Keratinocyte (primary cell): ENCODE measurements around the gene ARID1B. TPM values are rescaled to one million over a fixed set of nuclear protein-coding genes. Genes with fewer than 3 reads are reported as not detected.

ENCODE experiments used
- DNase-seq: peaks from one replicate; pipeline ENCODE4 v3.0.0-alpha.2; 2011; ENCODE audit warnings: low read depth, missing footprints, low spot score
- FAIRE-seq: peaks from 2 replicates; lab custom pipeline; 2011; peaks lifted over from hg19 to GRCh38; lab: Jason Lieb, UNC
- H2AFZ ChIP-seq: 2 replicates; pipeline ENCODE4 v1.6.0; 2012; ENCODE audit warnings: low read length, control low read depth, inconsistent platforms; ENCODE audit not compliant: control insufficient read depth
- H3K27ac ChIP-seq: 2 replicates; pipeline ENCODE4 v1.5.1; 2011; ENCODE audit warnings: low read length; ENCODE audit not compliant: control insufficient read depth, insufficient read depth
- H3K27me3 ChIP-seq: 3 replicates; pipeline ENCODE4 v1.6.0; 2011; ENCODE audit warnings: low read length; ENCODE audit not compliant: control insufficient read depth, insufficient read depth; ENCODE audit errors: extremely low read depth
- H3K36me3 ChIP-seq, 2 experiments: 2 replicates in 1 of 2; 3 replicates in 1 of 2; pipeline ENCODE4 v1.5.1; 2011; ENCODE audit warnings: low read length in 2 of 2, mild to moderate bottlenecking in 1 of 2; ENCODE audit not compliant: control insufficient read depth in 2 of 2, insufficient read depth in 2 of 2; ENCODE audit errors: extremely low read depth in 1 of 2
- H3K4me1 ChIP-seq: 3 replicates; pipeline ENCODE4 v1.5.1; 2011; ENCODE audit warnings: low read length; ENCODE audit not compliant: control insufficient read depth, insufficient read depth; ENCODE audit errors: extremely low read depth
- H3K4me2 ChIP-seq: 3 replicates; pipeline ENCODE4 v1.6.0; 2011; ENCODE audit warnings: low read depth, low read length; ENCODE audit not compliant: control insufficient read depth, insufficient read depth; ENCODE audit errors: extremely low read depth
- H3K4me3 ChIP-seq, 3 experiments: fragments of 200-600 bp in 1 of 3; sonication (generic) in 1 of 3; 2 replicates in 2 of 3; 3 replicates in 1 of 3; pipeline ENCODE4 v1.5.1; 2011 to 2016; ENCODE audit warnings: low read length in 3 of 3, mild to moderate bottlenecking in 3 of 3, control low read depth in 2 of 3, inconsistent platforms in 1 of 3, low read depth in 1 of 3, mixed read lengths in 1 of 3, mixed run types in 1 of 3, moderate library complexity in 1 of 3; ENCODE audit not compliant: control insufficient read depth in 2 of 3, insufficient read depth in 2 of 3; ENCODE audit errors: extremely low read depth in 1 of 3
- H3K79me2 ChIP-seq: 2 replicates; pipeline ENCODE4 v1.6.0; 2012; ENCODE audit warnings: low read length; ENCODE audit not compliant: control insufficient read depth, insufficient read depth
- H3K9ac ChIP-seq: 3 replicates; pipeline ENCODE4 v1.6.0; 2011; ENCODE audit warnings: low read length; ENCODE audit not compliant: control insufficient read depth, insufficient read depth; ENCODE audit errors: extremely low read depth
- H3K9me1 ChIP-seq: 3 replicates; pipeline ENCODE4 v1.6.0; 2011; ENCODE audit warnings: low read length; ENCODE audit not compliant: control insufficient read depth, insufficient read depth; ENCODE audit errors: extremely low read depth
- H3K9me3 ChIP-seq: 2 replicates; pipeline ENCODE4 v1.5.1; 2012; ENCODE audit warnings: low read depth, low read length; ENCODE audit not compliant: control insufficient read depth
- H4K20me1 ChIP-seq: 3 replicates; pipeline ENCODE4 v1.6.0; 2011; ENCODE audit warnings: low read length; ENCODE audit not compliant: control insufficient read depth, insufficient read depth; ENCODE audit errors: extremely low read depth
- EZH2 ChIP-seq: IDR thresholded peaks from one replicate; pipeline ENCODE4 v1.6.1; 2012; ENCODE audit warnings: inconsistent platforms, mild to moderate bottlenecking, low read length, moderate library complexity
- dilution Hi-C: fragments of 300-500 bp; cut with MboI; formaldehyde crosslinking; loops from one replicate; pipeline ENCODE4 v1.7.0; 2020; ENCODE audit warnings: low sequenced_read_pairs; ENCODE audit not compliant: extremely low pct_ligation_motif_present
- polyA plus RNA-seq, 5 experiments: library from polyadenylated mRNA; depleted of rRNA in 3 of 5; stranded (reverse) in 3 of 5; stranded (forward) in 1 of 5; unstranded in 1 of 5; fragments of >200 nt; gene quantifications; 1 replicate in 1 of 5; 2 replicates in 3 of 5; 3 replicates in 1 of 5; pipeline versions ENCODE4 v1.2.1 to v1.2.3, GENCODE V29; 2011 to 2012; ENCODE audit warnings: missing spikeins in 2 of 5, low read depth in 1 of 5, low replicate concordance in 1 of 5
- TF ChIP-seq, protein P1 (sequence below), 3 experiments: IDR thresholded peaks in 1 of 3; conservative IDR thresholded peaks in 1 of 3; optimal IDR thresholded peaks in 1 of 3; 2 replicates in 2 of 3; 3 replicates in 1 of 3; pipeline versions ENCODE3 to v1.5.1; 2011; ENCODE audit warnings: low read length in 3 of 3, mild to moderate bottlenecking in 3 of 3, moderate library complexity in 2 of 3, control low read depth in 1 of 3, inconsistent platforms in 1 of 3; ENCODE audit not compliant: insufficient read depth in 2 of 3; ENCODE audit errors: extremely low read depth in 1 of 3

Gene ARID1B
- polyA plus RNA-seq, 1 donor (not counting 4 experiments of a cell fraction or from before 2014, with no cell fraction given), result 14.9 TPM

DNA sequence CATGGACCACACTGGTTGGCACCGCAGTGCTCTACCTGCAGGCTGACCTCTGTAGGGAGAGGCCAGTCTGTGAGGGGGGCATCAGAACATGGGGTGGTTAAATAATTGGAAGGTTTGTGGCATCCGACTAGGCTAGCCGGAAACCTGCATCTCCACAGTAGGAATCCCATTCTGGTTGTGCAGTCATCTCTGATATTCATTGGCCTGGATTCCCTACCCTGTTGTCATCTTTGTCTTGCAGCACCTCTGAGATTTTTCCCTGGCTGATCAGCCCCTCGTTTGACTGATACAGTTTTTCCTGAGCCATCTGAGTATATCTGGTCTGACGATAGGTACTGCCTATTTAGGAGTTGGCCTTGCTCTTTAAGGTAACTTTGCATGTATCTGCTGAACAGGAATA lies 286.7 kb downstream of the ARID1B start:
- DNase-seq (no peak), FAIRE-seq (no peak)
- Histone ChIP-seq H3K79me2 (no peaks in the 10 kb centered on the region), H3K9me1 (no peaks in the 10 kb centered on the region), H3K27me3 (no peaks in the 10 kb centered on the region), H3K27ac (no peak overlapping the region), H3K4me3 (no peak overlapping the region), H3K4me1 (peaks cover 23% of the 10 kb centered on the region), H3K9ac (no peak overlapping the region), H3K9me3 (no peaks in the 10 kb centered on the region), H2AFZ (no peak overlapping the region), H3K36me3 (no peaks in the 10 kb centered on the region), H3K4me2 (no peak overlapping the region), H4K20me1 (no peaks in the 10 kb centered on the region)
- dilution Hi-C loops, result no loop called here
- TF ChIP-seq, protein P1, sequence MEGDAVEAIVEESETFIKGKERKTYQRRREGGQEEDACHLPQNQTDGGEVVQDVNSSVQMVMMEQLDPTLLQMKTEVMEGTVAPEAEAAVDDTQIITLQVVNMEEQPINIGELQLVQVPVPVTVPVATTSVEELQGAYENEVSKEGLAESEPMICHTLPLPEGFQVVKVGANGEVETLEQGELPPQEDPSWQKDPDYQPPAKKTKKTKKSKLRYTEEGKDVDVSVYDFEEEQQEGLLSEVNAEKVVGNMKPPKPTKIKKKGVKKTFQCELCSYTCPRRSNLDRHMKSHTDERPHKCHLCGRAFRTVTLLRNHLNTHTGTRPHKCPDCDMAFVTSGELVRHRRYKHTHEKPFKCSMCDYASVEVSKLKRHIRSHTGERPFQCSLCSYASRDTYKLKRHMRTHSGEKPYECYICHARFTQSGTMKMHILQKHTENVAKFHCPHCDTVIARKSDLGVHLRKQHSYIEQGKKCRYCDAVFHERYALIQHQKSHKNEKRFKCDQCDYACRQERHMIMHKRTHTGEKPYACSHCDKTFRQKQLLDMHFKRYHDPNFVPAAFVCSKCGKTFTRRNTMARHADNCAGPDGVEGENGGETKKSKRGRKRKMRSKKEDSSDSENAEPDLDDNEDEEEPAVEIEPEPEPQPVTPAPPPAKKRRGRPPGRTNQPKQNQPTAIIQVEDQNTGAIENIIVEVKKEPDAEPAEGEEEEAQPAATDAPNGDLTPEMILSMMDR (optimal IDR thresholded peaks at IDR 0.05 in 1 of 3, IDR thresholded peaks at IDR 0.05 in 1 of 3, conservative IDR thresholded peaks at IDR 0.05 in 1 of 3; ENCODE audit: extremely low read depth in 1 of 3, insufficient read depth in 2 of 3, low read length in 3 of 3), result no peak
- TF ChIP-seq EZH2, result no peak

DNA sequence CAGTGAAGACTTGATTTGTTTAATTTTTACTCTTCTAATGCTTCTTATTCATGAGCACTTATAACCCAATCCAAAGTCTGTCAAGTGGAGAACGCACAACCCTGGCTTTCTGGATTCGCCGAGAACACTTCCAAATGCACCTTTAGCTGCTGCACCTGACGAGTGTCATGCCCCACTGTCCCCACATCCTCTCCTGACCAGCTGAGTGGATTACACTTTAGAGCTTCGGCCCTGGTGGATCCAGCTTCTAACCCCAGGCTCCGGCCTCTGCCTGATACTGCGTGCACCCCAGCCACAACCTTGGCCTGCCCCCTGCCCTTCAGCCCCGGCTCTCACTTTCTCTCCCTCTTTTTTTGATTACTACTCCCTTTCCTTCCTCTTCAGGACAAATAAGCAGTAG lies 287.3 kb downstream of the ARID1B start:
- Histone ChIP-seq H2AFZ (no peak overlapping the region), H3K9me1 (no peaks in the 10 kb centered on the region), H3K36me3 (no peaks in the 10 kb centered on the region), H3K9me3 (no peaks in the 10 kb centered on the region), H3K27ac (no peak overlapping the region), H3K79me2 (no peaks in the 10 kb centered on the region), H3K4me1 (peaks cover 21% of the 10 kb centered on the region), H3K9ac (no peak overlapping the region), H3K27me3 (no peaks in the 10 kb centered on the region), H3K4me2 (no peak overlapping the region), H4K20me1 (no peaks in the 10 kb centered on the region), H3K4me3 (no peak overlapping the region)
- DNase-seq (no peak), FAIRE-seq (no peak)
- dilution Hi-C loops, result no loop called here
- TF ChIP-seq, protein P1 (optimal IDR thresholded peaks at IDR 0.05 in 1 of 3, IDR thresholded peaks at IDR 0.05 in 1 of 3, conservative IDR thresholded peaks at IDR 0.05 in 1 of 3; ENCODE audit: extremely low read depth in 1 of 3, insufficient read depth in 2 of 3, low read length in 3 of 3), result no peak
- no peak for TF ChIP-seq EZH2
